Activated CD4-positive, alpha-beta T cell treated with anti-CD3 and anti-CD28 coated beads for 1 hour (primary cell): Measurements from ENCODE around the gene ABCC6.

Experiments used
- DNase-seq: peaks from one replicate; pipeline ENCODE4 v3.0.0-alpha.2; 2020

Gene ABCC6

GRCh38 chr16:16139061-16139460 is 84.2 kb downstream of the ABCC6 start:
- DNase-seq = no peak

- no peak for DNase-seq
Measured at GRCh38 chr16:16138034-16138635, 85.2 kb downstream of the ABCC6 start.

GRCh38 chr16:16137110-16137509 is 86.2 kb downstream of the ABCC6 start:
- no peak for DNase-seq

GRCh38 chr16:16136588-16136987 is 86.7 kb downstream of the ABCC6 start:
- no peak for DNase-seq

- no peak for DNase-seq
Measured at GRCh38 chr16:16133943-16134604, 89.2 kb downstream of the ABCC6 start.

- no peak for DNase-seq
Measured at GRCh38 chr16:16131659-16132058, 91.6 kb downstream of the ABCC6 start.

GRCh38 chr16:16131204-16131603 is 92.1 kb downstream of the ABCC6 start:
- no peak for DNase-seq

GRCh38 chr16:16127469-16128116 is 95.7 kb downstream of the ABCC6 start:
- peak; percentile 51 for DNase-seq

GRCh38 chr16:16126896-16127295 is 96.4 kb downstream of the ABCC6 start:
- no peak for DNase-seq

- no peak for DNase-seq
Measured at GRCh38 chr16:16124974-16125373, 98.3 kb downstream of the ABCC6 start.

- DNase-seq = no peak
Measured at GRCh38 chr16:16124438-16124837, 98.9 kb downstream of the ABCC6 start.

- DNase-seq = no peak
Measured at GRCh38 chr16:16122264-16122663, 101.0 kb downstream of the ABCC6 start.

GRCh38 chr16:16121185-16121727 is 102.0 kb downstream of the ABCC6 start:
- no peak for DNase-seq

GRCh38 chr16:16120382-16121184 is 102.7 kb downstream of the ABCC6 start:
- no peak for DNase-seq

GRCh38 chr16:16120044-16120381 is 103.3 kb downstream of the ABCC6 start:
- no peak for DNase-seq

- no peak for DNase-seq
Measured at GRCh38 chr16:16118337-16118736, 105.0 kb downstream of the ABCC6 start.

GRCh38 chr16:16116841-16117240 is 106.5 kb downstream of the ABCC6 start:
- no peak for DNase-seq

- DNase-seq = no peak
Measured at GRCh38 chr16:16113076-16113475, 110.2 kb downstream of the ABCC6 start.

GRCh38 chr16:16112450-16113053 is 110.7 kb downstream of the ABCC6 start:
- DNase-seq = no peak

- DNase-seq = no peak
Measured at GRCh38 chr16:16111639-16112038, 111.7 kb downstream of the ABCC6 start.

- DNase-seq = no peak
Measured at GRCh38 chr16:16110111-16110490, 113.2 kb downstream of the ABCC6 start.

GRCh38 chr16:16109453-16110110 is 113.7 kb downstream of the ABCC6 start:
- DNase-seq = no peak
